Neuronal stem cell (in vitro differentiated cells): ENCODE data around the gene CREB5.

Source experiments
- DNase-seq: peaks from one replicate; pipeline ENCODE4 v3.0.0-alpha.2; 2013; ENCODE audit warnings: low spot score
- H2AFZ ChIP-seq: one replicate; pipeline ENCODE4 v1.6.1; 2013; ENCODE audit warnings: mild to moderate bottlenecking, low read length, inconsistent platforms
- H2AK5ac ChIP-seq: 2 replicates; pipeline ENCODE4 v1.6.1; 2013; ENCODE audit warnings: low read depth, mild to moderate bottlenecking, inconsistent platforms, low read length, moderate library complexity, mixed read lengths
- H2BK120ac ChIP-seq: 2 replicates; pipeline ENCODE4 v1.6.1; 2013; ENCODE audit warnings: low read depth, mild to moderate bottlenecking, inconsistent platforms, low read length, moderate library complexity, mixed read lengths
- H2BK12ac ChIP-seq: one replicate; pipeline ENCODE4 v1.6.1; 2013; ENCODE audit warnings: low read length, inconsistent platforms
- H2BK15ac ChIP-seq: 2 replicates; pipeline ENCODE4 v1.6.1; 2013; ENCODE audit warnings: mild to moderate bottlenecking, low read length, inconsistent platforms, mixed read lengths
- H2BK5ac ChIP-seq: one replicate; pipeline ENCODE4 v1.6.1; 2013; ENCODE audit warnings: inconsistent platforms, mild to moderate bottlenecking, low read length, moderate library complexity
- H3K14ac ChIP-seq: one replicate; pipeline ENCODE4 v1.6.1; 2013; ENCODE audit warnings: low read length, inconsistent platforms
- H3K18ac ChIP-seq: 2 replicates; pipeline ENCODE4 v1.6.1; 2013; ENCODE audit warnings: low read length, inconsistent platforms
- H3K23ac ChIP-seq: 2 replicates; pipeline ENCODE4 v1.6.1; 2013; ENCODE audit warnings: low read depth, mild to moderate bottlenecking, mixed read lengths, low read length, inconsistent platforms; ENCODE audit not compliant: poor library complexity
- H3K27ac ChIP-seq: replicated peaks from 3 replicates; pipeline ENCODE4 v1.5.1; 2013; ENCODE audit warnings: low read length, inconsistent platforms
- H3K27me3 ChIP-seq, 3 experiments: 2 replicates each; pipeline ENCODE4 v1.6.1; 2013; ENCODE audit warnings: low read length in 3 of 3, mild to moderate bottlenecking in 2 of 3, inconsistent platforms in 1 of 3, low read depth in 1 of 3, mixed read lengths in 1 of 3, moderate library complexity in 1 of 3; ENCODE audit not compliant: control insufficient read depth in 3 of 3, insufficient read depth in 3 of 3
- H3K36me3 ChIP-seq, 2 donors: replicated peaks in 1 of 2; 2 replicates each; pipeline ENCODE4 v1.6.1; 2013; ENCODE audit warnings: low read length in 2 of 2; ENCODE audit not compliant: control insufficient read depth in 2 of 2, insufficient read depth in 2 of 2
- H3K4ac ChIP-seq: 2 replicates; pipeline ENCODE4 v1.6.1; 2013; ENCODE audit warnings: inconsistent platforms, mild to moderate bottlenecking, low read length, moderate library complexity
- H3K4me1 ChIP-seq, 2 donors: 1 replicate in 1 of 2; 2 replicates in 1 of 2; pipeline ENCODE4 v1.6.1; 2013; ENCODE audit warnings: low read length in 2 of 2, low read depth in 1 of 2; ENCODE audit not compliant: control insufficient read depth in 2 of 2, insufficient read depth in 1 of 2
- H3K4me2 ChIP-seq: one replicate; pipeline ENCODE4 v1.6.1; 2013; ENCODE audit warnings: mild to moderate bottlenecking, low read length, inconsistent platforms; ENCODE audit not compliant: insufficient read depth, poor library complexity, severe bottlenecking
- H3K4me3 ChIP-seq, 2 donors: 2 replicates each; pipeline ENCODE4 v1.5.1; 2013; ENCODE audit warnings: low read length in 2 of 2, mild to moderate bottlenecking in 2 of 2, inconsistent platforms in 1 of 2, moderate library complexity in 1 of 2
- H3K79me1 ChIP-seq: one replicate; pipeline ENCODE4 v1.6.1; 2013; ENCODE audit warnings: low read depth, mild to moderate bottlenecking, inconsistent platforms, low read length, moderate library complexity
- H3K9ac ChIP-seq: one replicate; pipeline ENCODE4 v1.6.1; 2013; ENCODE audit warnings: mild to moderate bottlenecking, low read depth, low read length, inconsistent platforms; ENCODE audit not compliant: poor library complexity
- H3K9me3 ChIP-seq, 2 donors: replicated peaks in 1 of 2; 2 replicates each; pipeline versions ENCODE3 to v1.6.1; 2013; ENCODE audit warnings: low read length in 2 of 2, mild to moderate bottlenecking in 2 of 2, inconsistent platforms in 1 of 2, low read depth in 1 of 2, mixed read lengths in 1 of 2, moderate library complexity in 1 of 2; ENCODE audit not compliant: control insufficient read depth in 2 of 2, insufficient read depth in 1 of 2
- H4K8ac ChIP-seq: one replicate; pipeline ENCODE4 v1.6.1; 2013; ENCODE audit warnings: low read depth, mild to moderate bottlenecking, inconsistent platforms, low read length, moderate library complexity
- H4K91ac ChIP-seq: one replicate; pipeline ENCODE4 v1.6.1; 2013; ENCODE audit warnings: low read length, low read depth, mild to moderate bottlenecking, inconsistent platforms; ENCODE audit not compliant: poor library complexity
- WGBS, 2 donors: extraction: QIAGEN DNeasy Blood & Tissue Kit; methylation state at CpG; one replicate each; pipeline ENCODE4 v1.1.7; 2013; ENCODE audit warnings: missing lambda C conversion rate in 2 of 2, mixed read lengths in 1 of 2; ENCODE audit not compliant: insufficient read length in 2 of 2, insufficient replicate concordance in 1 of 2; ENCODE audit errors: extremely low coverage in 2 of 2; 5-methylcytosine and 5-hydroxymethylcytosine counted together

The CREB5 gene

DNA sequence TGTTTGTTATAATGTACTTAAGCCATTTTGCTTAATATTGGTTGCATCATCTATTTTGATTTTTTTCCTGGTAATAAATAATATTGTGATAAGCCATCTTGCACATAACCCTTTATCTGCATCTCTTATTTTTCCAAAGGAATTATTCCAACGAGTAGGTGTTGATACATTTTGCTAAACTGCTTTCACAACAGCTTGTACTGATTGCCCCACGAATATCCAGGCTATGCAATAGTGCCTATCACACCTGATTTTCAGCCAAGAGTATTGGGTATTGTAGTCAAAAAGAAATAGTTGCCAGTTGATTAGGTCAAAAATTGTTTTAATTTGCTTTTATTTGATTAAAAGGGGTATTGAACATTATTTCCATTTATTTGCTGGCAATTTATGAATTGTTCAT is 20.7 kb downstream of the CREB5 start:
- no CpG with 5 or more reads among the region's 2 CpGs for WGBS, 2 donors

DNA sequence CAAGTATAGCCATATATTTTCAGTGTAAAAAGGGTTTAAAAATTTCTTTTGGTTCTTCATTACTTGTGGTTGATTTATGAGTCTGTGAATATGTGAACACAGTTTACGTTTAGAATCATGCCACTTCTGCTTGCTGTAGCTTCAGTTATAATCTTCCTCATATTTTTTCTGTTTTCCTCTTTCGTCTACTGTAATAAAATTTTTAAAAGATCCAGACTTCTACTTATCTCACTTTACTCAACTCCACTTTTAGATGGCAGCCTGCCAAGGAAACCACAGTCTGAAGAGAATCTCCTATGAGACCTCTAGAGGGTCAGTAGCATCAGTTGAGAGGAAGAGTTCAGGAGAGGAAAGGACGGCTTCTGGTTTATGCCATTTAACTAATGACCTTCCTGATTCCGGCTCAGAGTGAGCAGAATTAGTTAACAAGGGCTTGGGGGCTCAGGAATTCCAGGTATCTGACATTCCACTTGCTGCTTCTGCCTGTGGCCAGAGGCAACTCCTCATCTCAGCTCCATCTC is 21.4 kb downstream of the CREB5 start:
- Histone ChIP-seq H3K36me3 (no peaks in the 10 kb centered on the region), H2BK120ac (no peak overlapping the region), H3K27ac (no peak overlapping the region), H3K4me1 (peaks cover 4 to 9% of the 10 kb centered on the region in 2 donors), H4K91ac (no peak overlapping the region), H4K8ac (no peak overlapping the region), H3K9me3 (no peaks in the 10 kb centered on the region), H3K23ac (no peak overlapping the region), H2AFZ (no peak overlapping the region), H2BK5ac (no peak overlapping the region), H3K79me1 (no peaks in the 10 kb centered on the region), H2BK15ac (no peak overlapping the region), H3K4me2 (no peak overlapping the region), H3K9ac (no peak overlapping the region), H3K27me3 (no peaks in the 10 kb centered on the region), H3K4ac (no peak overlapping the region), H3K14ac (no peak overlapping the region), H3K4me3 (no peak overlapping the region), H3K18ac (no peak overlapping the region), H2BK12ac (no peak overlapping the region), H2AK5ac (no peak overlapping the region)
- DNase-seq, result peak; percentile 9
- no CpG with 5 or more reads among the region's 4 CpGs for WGBS, 2 donors

More for the DNA sequence above, 20.7 kb downstream of the CREB5 start:
- no peaks in the 10 kb centered on the region for H3K9me3 ChIP-seq
- H2BK5ac ChIP-seq, result no peak overlapping the region
- H3K14ac ChIP-seq, result no peak overlapping the region
- H3K36me3 ChIP-seq, result no peaks in the 10 kb centered on the region
- H3K4me2 ChIP-seq, result no peak overlapping the region
- H2AK5ac ChIP-seq, result no peak overlapping the region
- H4K91ac ChIP-seq, result no peak overlapping the region
- H2BK120ac ChIP-seq, result no peak overlapping the region
- H3K79me1 ChIP-seq, result no peaks in the 10 kb centered on the region
- no peak overlapping the region for H3K27ac ChIP-seq
- no peak overlapping the region for H2BK15ac ChIP-seq
- no peak overlapping the region for H3K18ac ChIP-seq
- H3K23ac ChIP-seq, result no peak overlapping the region
- no peak overlapping the region for H2AFZ ChIP-seq
- H3K4me3 ChIP-seq, result no peak overlapping the region
- H3K9ac ChIP-seq, result no peak overlapping the region
- no peak for DNase-seq
- H2BK12ac ChIP-seq, result no peak overlapping the region
- no peak overlapping the region for H3K4ac ChIP-seq
- H3K4me1 ChIP-seq, result peaks cover 4 to 9% of the 10 kb centered on the region in 2 donors
- no peak overlapping the region for H4K8ac ChIP-seq
- no peaks in the 10 kb centered on the region for H3K27me3 ChIP-seq

DNA sequence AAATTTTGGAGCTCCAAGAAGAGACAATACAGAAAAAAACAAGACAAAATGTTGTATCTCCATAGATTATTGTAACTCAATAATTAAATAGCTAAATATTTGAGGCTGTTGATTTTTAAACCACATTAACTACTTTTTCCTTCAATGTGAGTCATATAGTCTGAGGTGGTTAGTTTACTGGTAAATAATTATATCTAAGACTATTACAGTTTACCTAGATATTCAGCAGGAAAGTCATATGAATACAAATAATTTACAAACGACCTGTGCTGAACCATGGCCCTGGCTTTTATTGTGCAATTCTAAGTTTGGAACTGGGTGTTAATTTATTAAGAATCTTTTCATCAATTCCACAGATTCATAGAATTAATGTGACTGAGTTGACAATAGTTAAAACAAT is 22.2 kb downstream of the CREB5 start:
- H3K9me3 ChIP-seq, result no peaks in the 10 kb centered on the region
- H2AFZ ChIP-seq, result no peak overlapping the region
- no peak for DNase-seq
- no peaks in the 10 kb centered on the region for H3K36me3 ChIP-seq
- no peak overlapping the region for H3K4me2 ChIP-seq
- H2BK12ac ChIP-seq, result no peak overlapping the region
- no CpG with 5 or more reads among the region's 1 CpG for WGBS, 2 donors
- no peak overlapping the region for H2BK5ac ChIP-seq
- peaks cover 4 to 9% of the 10 kb centered on the region in 2 donors for H3K4me1 ChIP-seq
- no peak overlapping the region for H2BK15ac ChIP-seq
- no peak overlapping the region for H3K14ac ChIP-seq
- H3K23ac ChIP-seq, result no peak overlapping the region
- H4K91ac ChIP-seq, result no peak overlapping the region
- no peak overlapping the region for H3K9ac ChIP-seq
- no peak overlapping the region for H2BK120ac ChIP-seq
- H3K27ac ChIP-seq, result no peak overlapping the region
- no peak overlapping the region for H3K4ac ChIP-seq
- no peak overlapping the region for H3K4me3 ChIP-seq
- H2AK5ac ChIP-seq, result no peak overlapping the region
- H4K8ac ChIP-seq, result no peak overlapping the region
- no peak overlapping the region for H3K18ac ChIP-seq
- H3K79me1 ChIP-seq, result no peaks in the 10 kb centered on the region
- no peaks in the 10 kb centered on the region for H3K27me3 ChIP-seq

DNA sequence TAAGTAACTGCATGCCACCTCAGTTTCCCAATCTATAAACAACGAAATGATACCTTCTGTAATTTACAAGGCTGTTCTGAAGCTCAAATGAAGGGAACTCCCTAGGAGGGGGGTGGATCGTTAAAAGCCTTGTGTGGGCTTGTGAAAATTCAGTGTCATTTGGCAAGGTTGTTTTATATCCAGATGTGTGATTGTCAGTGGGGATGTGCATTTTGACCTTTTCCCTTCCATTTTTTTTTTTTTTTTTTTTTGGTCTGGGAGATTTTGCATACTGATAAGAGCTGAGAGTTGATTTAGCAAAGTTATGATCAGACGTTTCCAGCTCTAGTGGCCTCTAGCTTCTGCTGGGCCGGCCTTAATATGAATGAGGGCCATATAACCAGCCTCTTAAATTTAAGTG is 22.8 kb downstream of the CREB5 start:
- WGBS, 2 donors, result no CpG with 5 or more reads among the region's 4 CpGs

More for the DNA sequence above, 22.8 kb downstream of the CREB5 start:
- Histone ChIP-seq H3K4ac (no peak overlapping the region), H3K27me3 (no peaks in the 10 kb centered on the region), H3K14ac (no peak overlapping the region), H3K9ac (no peak overlapping the region), H4K91ac (no peak overlapping the region), H3K27ac (no peak overlapping the region), H3K23ac (no peak overlapping the region), H2BK120ac (no peak overlapping the region), H3K18ac (no peak overlapping the region), H3K79me1 (no peaks in the 10 kb centered on the region), H3K9me3 (no peaks in the 10 kb centered on the region), H3K36me3 (no peaks in the 10 kb centered on the region), H2AFZ (no peak overlapping the region), H3K4me2 (no peak overlapping the region), H2AK5ac (no peak overlapping the region), H3K4me1 (peaks cover 3 to 4% of the 10 kb centered on the region in 2 donors), H2BK15ac (no peak overlapping the region), H2BK5ac (no peak overlapping the region), H4K8ac (no peak overlapping the region), H2BK12ac (no peak overlapping the region), H3K4me3 (no peak overlapping the region)
- no peak for DNase-seq
